Nephron (organoid): ENCODE measurements around the gene NEU2.

Experiments used
- H3K27ac Mint-ChIP-seq, 3 experiments: 2 replicates each; pipeline ENCODE4 v1.8.0; 2020; ENCODE audit warnings: mixed read lengths in 3 of 3, mild to moderate bottlenecking in 2 of 3, moderate library complexity in 1 of 3
- H3K27me3 Mint-ChIP-seq: 2 replicates; pipeline ENCODE4 v1.8.0; 2021; ENCODE audit warnings: low read depth, mild to moderate bottlenecking, moderate library complexity, mixed read lengths
- H3K36me3 Mint-ChIP-seq: 2 replicates; pipeline ENCODE4 v1.8.0; 2020; ENCODE audit warnings: low read depth, mixed read lengths
- H3K4me1 Mint-ChIP-seq: 2 replicates; pipeline ENCODE4 v1.8.0; 2020; ENCODE audit warnings: mixed read lengths
- H3K4me3 Mint-ChIP-seq, 3 experiments: 2 replicates each; pipeline ENCODE4 v1.8.0; 2020; ENCODE audit warnings: mild to moderate bottlenecking in 3 of 3, mixed read lengths in 3 of 3, moderate library complexity in 2 of 3
- H3K9me3 Mint-ChIP-seq: 2 replicates; pipeline ENCODE4 v1.8.0; 2020; ENCODE audit warnings: mixed read lengths
- CTCF ChIP-seq, 3 experiments: fragments of 200-600 bp; sonication (generic); IDR thresholded peaks; one replicate each; pipeline ENCODE4 v1.5.0; 2021; ENCODE audit warnings: antibody characterized with exemption in 3 of 3; ENCODE audit not compliant: unreplicated experiment in 3 of 3

The NEU2 gene

GRCh38 chr2:233079953-233080835 is 47.7 kb downstream of the NEU2 start:
- no peak for TF ChIP-seq CTCF (IDR thresholded peaks at IDR 0.05; ENCODE audit: unreplicated experiment in 3 of 3)
- Mint-ChIP-seq H3K36me3 (no peaks in the 10 kb centered on the region), H3K4me3 (no peak overlapping the region), H3K9me3 (no peaks in the 10 kb centered on the region), H3K27me3 (no peaks in the 10 kb centered on the region), H3K4me1 (peaks cover 23% of the 10 kb centered on the region), H3K27ac (no peak overlapping the region)

- Mint-ChIP-seq H3K36me3 (no peaks in the 10 kb centered on the region), H3K4me3 (no peak overlapping the region), H3K4me1 (peaks cover 28% of the 10 kb centered on the region), H3K9me3 (no peaks in the 10 kb centered on the region), H3K27ac (no peak overlapping the region), H3K27me3 (peaks cover 3% of the 10 kb centered on the region)
- no peak for TF ChIP-seq CTCF (IDR thresholded peaks at IDR 0.05; ENCODE audit: unreplicated experiment in 3 of 3)
Observed at GRCh38 chr2:233080836-233081229, 48.4 kb downstream of the NEU2 start.

GRCh38 chr2:233081232-233081730 is 48.8 kb downstream of the NEU2 start:
- Mint-ChIP-seq H3K4me3 (no peak overlapping the region), H3K4me1 (peaks cover 29% of the 10 kb centered on the region), H3K27ac (no peak overlapping the region), H3K9me3 (no peaks in the 10 kb centered on the region), H3K36me3 (no peaks in the 10 kb centered on the region), H3K27me3 (peaks cover 3% of the 10 kb centered on the region)
- TF ChIP-seq CTCF (IDR thresholded peaks at IDR 0.05; ENCODE audit: unreplicated experiment in 3 of 3), result no peak

GRCh38 chr2:233081731-233082221 is 49.3 kb downstream of the NEU2 start:
- Mint-ChIP-seq H3K4me1 (peaks cover 30% of the 10 kb centered on the region), H3K27me3 (peaks cover 3% of the 10 kb centered on the region), H3K36me3 (no peaks in the 10 kb centered on the region), H3K9me3 (no peaks in the 10 kb centered on the region), H3K4me3 (no peak overlapping the region), H3K27ac (no peak overlapping the region)
- no peak for TF ChIP-seq CTCF (IDR thresholded peaks at IDR 0.05; ENCODE audit: unreplicated experiment in 3 of 3)

GRCh38 chr2:233082222-233082930 is 49.9 kb downstream of the NEU2 start:
- peaks cover 29% of the 10 kb centered on the region for H3K4me1 Mint-ChIP-seq
- no peak overlapping the region for H3K27ac Mint-ChIP-seq
- no peaks in the 10 kb centered on the region for H3K36me3 Mint-ChIP-seq
- H3K4me3 Mint-ChIP-seq, result no peak overlapping the region
- no peak for TF ChIP-seq CTCF (IDR thresholded peaks at IDR 0.05; ENCODE audit: unreplicated experiment in 3 of 3)
- H3K9me3 Mint-ChIP-seq, result no peaks in the 10 kb centered on the region
- H3K27me3 Mint-ChIP-seq, result peaks cover 3% of the 10 kb centered on the region
